A549 (cell line): ENCODE measurements around the gene ZNF165. TPM values are rescaled to one million over a fixed set of nuclear protein-coding genes. Genes with fewer than 3 reads are reported as not detected.

Source experiments
- ATAC-seq, 2 experiments: fragments of 200-7000 bp in 1 of 2; fragments of >200 bp in 1 of 2; cut with Nextera tagmentation in 1 of 2; cut with Tn5 transposase in 1 of 2; 3 replicates each; pipeline versions ENCODE4 v1.8.0 to v1.9.1; 2018 to 2020; ENCODE audit warnings: mild to moderate bottlenecking in 1 of 2, moderate library complexity in 1 of 2
- CTCF ChIA-PET: fragments of 300-600 bp; sonication (Branson Sonifier 250); formaldehyde crosslinking; extraction: SDS; loops from one replicate; lab custom pipeline; 2021; ENCODE audit warnings: antibody characterized with exemption, inconsistent platforms; lab: Yijun Ruan, JAX
- POLR2A ChIA-PET: fragments of 350-600 bp; formaldehyde crosslinking; extraction: SDS; loops from one replicate; lab custom pipeline; 2021; ENCODE audit warnings: antibody characterized with exemption, inconsistent platforms; lab: Yijun Ruan, JAX
- DNase-seq, 2 experiments: peaks; one replicate each; pipeline versions ENCODE4 v3.0.0 to v3.0.0-alpha.2; 2011 to 2016; ENCODE audit warnings: low read depth in 1 of 2, low spot score in 1 of 2
- FAIRE-seq: peaks from 2 replicates; lab custom pipeline; 2011; peaks lifted over from hg19 to GRCh38; lab: Jason Lieb, UNC
- H3K27ac ChIP-seq, 2 experiments: fragments of >200 bp; sonication (Bioruptor Twin); formaldehyde crosslinking; 3 replicates each; pipeline ENCODE4 v1.5.1; 2016 to 2017
- H3K4me1 ChIP-seq: fragments of >200 bp; sonication (Bioruptor Twin); formaldehyde crosslinking; 3 replicates; pipeline ENCODE4 v1.6.1; 2016
- H3K4me2 ChIP-seq: fragments of >200 bp; sonication (Bioruptor Twin); formaldehyde crosslinking; 3 replicates; pipeline ENCODE4 v1.6.1; 2016
- H3K4me3 ChIP-seq: fragments of >200 bp; sonication (Bioruptor Twin); formaldehyde crosslinking; 3 replicates; pipeline ENCODE4 v1.5.1; 2016
- H3K9me3 ChIP-seq: fragments of >200 bp; sonication (Bioruptor Twin); formaldehyde crosslinking; 3 replicates; pipeline ENCODE4 v1.6.1; 2016
- CBX2 ChIP-seq: fragments of 200-600 bp; sonication (generic); IDR thresholded peaks from 2 replicates; pipeline ENCODE4 v1.6.1; 2016; ENCODE audit warnings: low read depth, mild to moderate bottlenecking, borderline replicate concordance
- CHD4 ChIP-seq: fragments of 200-600 bp; sonication (generic); IDR thresholded peaks from 2 replicates; pipeline ENCODE4 v1.6.1; 2016; ENCODE audit warnings: antibody characterized with exemption, mild to moderate bottlenecking, borderline replicate concordance
- CTCF ChIP-seq: fragments of >200 bp; sonication (Bioruptor Twin); formaldehyde crosslinking; IDR thresholded peaks from 3 replicates; pipeline ENCODE4 v1.5.1; 2016
- E2F6 ChIP-seq: IDR thresholded peaks from 2 replicates; pipeline ENCODE4 v1.6.1; 2012; ENCODE audit warnings: low read depth, borderline replicate concordance
- EHMT2 ChIP-seq: fragments of 200-600 bp; sonication (generic); IDR thresholded peaks from 2 replicates; pipeline ENCODE4 v1.6.1; 2016; ENCODE audit warnings: antibody characterized with exemption, low read depth, mild to moderate bottlenecking, moderate library complexity
- ELK1 ChIP-seq: fragments of 150-350 bp; IDR thresholded peaks from 2 replicates; pipeline ENCODE4 v1.6.1; 2014; ENCODE audit warnings: low read depth, mild to moderate bottlenecking, low read length
- ESRRA ChIP-seq: fragments of 150-350 bp; IDR thresholded peaks from 2 replicates; pipeline ENCODE4 v1.6.1; 2014; ENCODE audit warnings: mild to moderate bottlenecking, low read length, borderline replicate concordance
- FOSL2 ChIP-seq, 2 experiments: fragments of 450-650 bp in 1 of 2; fragments of >200 bp in 1 of 2; sonication (Bioruptor Twin) in 1 of 2; formaldehyde crosslinking; IDR thresholded peaks; 2 replicates each; pipeline versions ENCODE4 v1.5.0 to v1.6.1; 2016 to 2020; ENCODE audit warnings: mild to moderate bottlenecking in 1 of 2, moderate library complexity in 1 of 2
- HES2 ChIP-seq: fragments of >200 bp; sonication (Bioruptor Twin); formaldehyde crosslinking; IDR thresholded peaks from 2 replicates; pipeline ENCODE4 v1.6.1; 2016
- HOXA7 ChIP-seq: fragments of 250-450 bp; sonication (Bioruptor Pico); IDR thresholded peaks from 2 replicates; pipeline ENCODE4 v1.5.0; 2020; ENCODE audit warnings: mild to moderate bottlenecking, moderate library complexity
- HOXB5 ChIP-seq: fragments of 250-450 bp; sonication (Bioruptor Pico); IDR thresholded peaks from 2 replicates; pipeline ENCODE4 v1.5.0; 2020; ENCODE audit warnings: mild to moderate bottlenecking, moderate library complexity
- JUN ChIP-seq, 2 experiments: fragments of >200 bp; sonication (Bioruptor Twin); formaldehyde crosslinking; IDR thresholded peaks; 2 replicates in 1 of 2; 3 replicates in 1 of 2; pipeline ENCODE4 v1.6.1; 2016 to 2017
- KDM5A ChIP-seq: fragments of 200-600 bp; sonication (generic); IDR thresholded peaks from 2 replicates; pipeline ENCODE4 v1.6.1; 2016; ENCODE audit warnings: antibody characterized with exemption, mild to moderate bottlenecking
- MAX ChIP-seq: IDR thresholded peaks from 2 replicates; pipeline ENCODE4 v1.6.1; 2012
- NFE2L2 ChIP-seq: fragments of 150-350 bp; conservative IDR thresholded peaks from 2 replicates; pipeline ENCODE4 v1.6.1; 2014; ENCODE audit warnings: low read length
- NPAS2 ChIP-seq: fragments of 250-450 bp; sonication (Bioruptor Pico); IDR thresholded peaks from 2 replicates; pipeline ENCODE4 v1.8.0; 2022; ENCODE audit warnings: mild to moderate bottlenecking, moderate library complexity, borderline replicate concordance
- PHF8 ChIP-seq: fragments of 200-600 bp; sonication (generic); IDR thresholded peaks from 2 replicates; pipeline ENCODE4 v1.6.1; 2016; ENCODE audit warnings: low read depth, mild to moderate bottlenecking, antibody characterized with exemption, moderate library complexity, borderline replicate concordance
- POLR2A ChIP-seq: IDR thresholded peaks from 2 replicates; pipeline ENCODE4 v1.6.1; 2012; ENCODE audit warnings: mild to moderate bottlenecking, low read length
- RAD21 ChIP-seq, 2 experiments: fragments of >200 bp in 1 of 2; sonication (Bioruptor Twin) in 1 of 2; formaldehyde crosslinking in 1 of 2; IDR thresholded peaks in 1 of 2; conservative IDR thresholded peaks in 1 of 2; 2 replicates in 1 of 2; 3 replicates in 1 of 2; pipeline ENCODE4 v1.6.1; 2012 to 2018; ENCODE audit warnings: inconsistent platforms in 1 of 2
- RARB ChIP-seq: fragments of 250-450 bp; sonication (Bioruptor Pico); IDR thresholded peaks from 2 replicates; pipeline ENCODE4 v1.8.0; 2021; ENCODE audit warnings: mild to moderate bottlenecking, moderate library complexity
- RFX5 ChIP-seq: fragments of 450-650 bp; IDR thresholded peaks from 2 replicates; pipeline ENCODE4 v1.7.1; 2014; ENCODE audit warnings: antibody characterized with exemption, mild to moderate bottlenecking, moderate library complexity
- TFCP2L1 ChIP-seq: fragments of 250-450 bp; sonication (Bioruptor Pico); IDR thresholded peaks from 2 replicates; pipeline ENCODE4 v1.5.0; 2021; ENCODE audit warnings: mild to moderate bottlenecking
- ZFP36 ChIP-seq: fragments of 450-650 bp; IDR thresholded peaks from 2 replicates; pipeline ENCODE4 v1.6.1; 2014; ENCODE audit warnings: borderline replicate concordance; ENCODE audit not compliant: partially characterized antibody
- ZSCAN20 ChIP-seq: fragments of 250-450 bp; sonication (Bioruptor Pico); IDR thresholded peaks from 2 replicates; pipeline ENCODE4 v1.8.0; 2022; ENCODE audit warnings: mild to moderate bottlenecking, moderate library complexity
- WGBS: methylation state at CpG from one replicate; pipeline ENCODE4 v1.1.6; 2017; ENCODE audit errors: missing lambda C conversion rate; 5-methylcytosine and 5-hydroxymethylcytosine counted together
- polyA plus RNA-seq, 4 experiments: library from polyadenylated mRNA; depleted of rRNA in 3 of 4; stranded (reverse); fragments of >200 nt; fragmentation: RNase III in 1 of 4; extraction: RNeasy Plus Mini Kit Qiagen cat#74134 plus additional on column Dnase treatment in 1 of 4; gene quantifications; 2 replicates in 3 of 4; 3 replicates in 1 of 4; pipeline ENCODE4 v1.2.3, GENCODE V29; 2011 to 2017

The ZNF165 gene
- polyA plus RNA-seq, 2 of the 4 experiments (the other 2 are of a cell fraction) = 0.72 to 0.76 TPM

GRCh38 chr6:28104392-28105244 is 24.2 kb downstream of the ZNF165 start:
- peak overlapping the region; percentile 85 to 95 for H3K27ac ChIP-seq
- 6% methylated on average over 19 of the region's 54 CpGs for WGBS
- POLR2A ChIA-PET = interaction anchor here (0.7 to 2.0 kb wide), 11 partner anchors 20 to 485 kb away, joined by 3 to 12 read pairs (median 5); partner anchors contain the start of genes ZKSCAN8, ZNF165, ZSCAN16 and ZSCAN26
- TF ChIP-seq EHMT2 (no peak), MAX (peak; percentile 62), ZSCAN20 (CRISPR knock-in tag) (no peak), TFCP2L1 (CRISPR knock-in tag) (no peak), RAD21 (conservative IDR thresholded peaks at IDR 0.05 in 1 of 2, IDR thresholded peaks at IDR 0.05 in 1 of 2) (0 out of 5 replicates have a peak, but pooled peaks have one; percentile 10 to 18), PHF8 (peak; percentile 31; the same call in 1 of the 2 replicates), E2F6 (peak; percentile 69), POLR2A (peak; percentile 81), JUN (IDR thresholded peaks at IDR 0.05) (peak; percentile 60 to 81; a peak in 4 of 5 replicates)
- CTCF ChIA-PET = interaction anchor here (0.6 to 1.4 kb wide), 7 partner anchors 8 to 639 kb away, joined by 3 to 5 read pairs (median 4); no protein-coding TSS in a partner anchor
- H3K9me3 ChIP-seq = no peaks in the 10 kb centered on the region
- peak overlapping the region; percentile 64 for H3K4me3 ChIP-seq
- peak; percentile 100 for ATAC-seq
- 0 out of 3 replicates have a peak, but pooled peaks cover 3% of the 10 kb centered on the region for H3K4me1 ChIP-seq
- peak overlapping the region; percentile 92 for H3K4me2 ChIP-seq
- FAIRE-seq = no peak
- peak; percentile 76 to 84 for DNase-seq

- H3K9me3 ChIP-seq = no peaks in the 10 kb centered on the region
- peak overlapping the region; percentile 92 for H3K4me2 ChIP-seq
- FAIRE-seq (no peak), DNase-seq (peak in 1 of 2 experiments; percentile 10), ATAC-seq (peak; percentile 46 to 62; a peak in 5 of 6 replicates)
- H3K4me3 ChIP-seq = peak overlapping the region; percentile 64
- H3K4me1 ChIP-seq = 0 out of 3 replicates have a peak, but pooled peaks cover 3% of the 10 kb centered on the region
- ChIA-PET POLR2A (interaction anchor here (0.6 to 2.0 kb wide), 10 partner anchors 19 to 484 kb away, joined by 3 to 12 read pairs (median 4); partner anchors contain the start of genes ZKSCAN8, ZSCAN16 and ZSCAN31), CTCF (interaction anchor here (0.6 to 1.4 kb wide), 5 partner anchors 8 to 43 kb away, joined by 3 to 5 read pairs (median 3); no protein-coding TSS in a partner anchor)
- 41% methylated on average over 5 of the region's 5 CpGs for WGBS
- peak overlapping the region; percentile 85 to 95 for H3K27ac ChIP-seq
- TF ChIP-seq ZFP36 = no peak
- TF ChIP-seq FOSL2 (IDR thresholded peaks at IDR 0.05) = no peak
- no peak for TF ChIP-seq FOSL2 (CRISPR knock-in tag; IDR thresholded peaks at IDR 0.05)
- TF ChIP-seq CBX2 = no peak
These were observed 24.9 kb downstream of the ZNF165 start for GRCh38 chr6:28105245-28105639.

GRCh38 chr6:28107506-28107905 is 27.1 kb downstream of the ZNF165 start:
- H3K4me2 ChIP-seq = no peak overlapping the region
- H3K9me3 ChIP-seq = no peaks in the 10 kb centered on the region
- FAIRE-seq (no peak), DNase-seq (no peak), ATAC-seq (no peak)
- 0 out of 3 replicates have a peak, but pooled peaks cover 3% of the 10 kb centered on the region for H3K4me1 ChIP-seq
- POLR2A ChIA-PET = no interaction called here
- CTCF ChIA-PET = no interaction called here
- WGBS = 64% methylated on average over 3 of the region's 3 CpGs
- H3K27ac ChIP-seq = no peak overlapping the region
- no peak overlapping the region for H3K4me3 ChIP-seq
- no peak for TF ChIP-seq ELK1
- no peak for TF ChIP-seq RFX5
- no peak for TF ChIP-seq PHF8
- no peak for TF ChIP-seq HOXA7 (CRISPR knock-in tag)
- no peak for TF ChIP-seq JUN (IDR thresholded peaks at IDR 0.05)
- TF ChIP-seq HOXB5 (CRISPR knock-in tag) = no peak
- no peak for TF ChIP-seq ESRRA
- no peak for TF ChIP-seq CTCF
- TF ChIP-seq CHD4 = no peak
- no peak for TF ChIP-seq NPAS2
- no peak for TF ChIP-seq FOSL2 (IDR thresholded peaks at IDR 0.05)
- TF ChIP-seq FOSL2 (CRISPR knock-in tag; IDR thresholded peaks at IDR 0.05) = no peak
- no peak for TF ChIP-seq NFE2L2
- TF ChIP-seq KDM5A = no peak
- no peak for TF ChIP-seq RARB (CRISPR knock-in tag)
- TF ChIP-seq HES2 = no peak
